K562 (cell line): ENCODE measurements around the gene KCNMB4. TPM values are rescaled to one million over a fixed set of nuclear protein-coding genes. Genes with fewer than 3 reads are reported as not detected.

Experiments
- CSDE1 ChIP-seq, 2 experiments: fragments of 450-650 bp; IDR thresholded peaks; 2 replicates each; pipeline ENCODE4 v1.6.1; 2016; ENCODE audit warnings: mild to moderate bottlenecking in 1 of 2
- FOXA1 ChIP-seq: fragments of 450-650 bp; IDR thresholded peaks from 2 replicates; pipeline ENCODE4 v1.6.1; 2016; ENCODE audit warnings: mild to moderate bottlenecking, borderline replicate concordance
- KDM5B ChIP-seq: fragments of 200-600 bp; sonication (generic); IDR thresholded peaks from 2 replicates; pipeline ENCODE4 v1.6.1; 2012; ENCODE audit warnings: low read depth, mild to moderate bottlenecking, moderate library complexity, low read length, control low read depth, inconsistent platforms; ENCODE audit not compliant: insufficient replicate concordance
- MAFF ChIP-seq: IDR thresholded peaks from 2 replicates; pipeline ENCODE4 v1.6.1; 2012; ENCODE audit warnings: low read length, improper control_type of control experiment
- MAFG ChIP-seq: fragments of 450-650 bp; conservative IDR thresholded peaks from 2 replicates; pipeline ENCODE4 v1.6.1; 2016; ENCODE audit warnings: missing genetic modification characterization, missing compliant biosample characterization
- MAFK ChIP-seq: IDR thresholded peaks from 2 replicates; pipeline ENCODE4 v1.6.1; 2011; ENCODE audit warnings: low read length, improper control_type of control experiment
- NFIC ChIP-seq: fragments of 450-650 bp; IDR thresholded peaks from 2 replicates; pipeline ENCODE4 v1.6.1; 2017; ENCODE audit warnings: mild to moderate bottlenecking, inconsistent platforms
- POLR3G ChIP-seq: IDR thresholded peaks from 2 replicates; pipeline ENCODE4 v1.6.1; 2011; ENCODE audit not compliant: insufficient read length, insufficient replicate concordance; ENCODE audit errors: extremely low read depth
- RBM15 ChIP-seq: fragments of 200-400 bp; formaldehyde crosslinking; IDR thresholded peaks from 2 replicates; pipeline ENCODE4 v1.6.1; 2018; ENCODE audit warnings: mild to moderate bottlenecking, low read length, moderate library complexity; ENCODE audit not compliant: insufficient read depth
- SMARCB1 ChIP-seq: IDR thresholded peaks from 2 replicates; pipeline ENCODE4 v1.6.1; 2011; ENCODE audit warnings: improper control_type of control experiment, low read depth; ENCODE audit not compliant: insufficient read length
- TAF1 ChIP-seq: IDR thresholded peaks from 2 replicates; pipeline ENCODE4 v1.6.1; 2011; ENCODE audit warnings: mild to moderate bottlenecking, low read length, moderate library complexity; ENCODE audit not compliant: insufficient read depth, control insufficient read depth, severe bottlenecking; ENCODE audit errors: extremely low read depth
- TRIM25 ChIP-seq: fragments of 450-650 bp; IDR thresholded peaks from 2 replicates; pipeline ENCODE4 v1.7.0; 2016; ENCODE audit warnings: borderline replicate concordance
- ZNF316 ChIP-seq: fragments of 450-650 bp; IDR thresholded peaks from 2 replicates; pipeline ENCODE4 v1.6.1; 2016
- ZNF449 ChIP-seq: fragments of 250-450 bp; sonication (Bioruptor Pico); IDR thresholded peaks from 2 replicates; pipeline ENCODE4 v1.8.0; 2022; ENCODE audit warnings: moderate library complexity, mild to moderate bottlenecking, inconsistent platforms
- ZSCAN29 ChIP-seq: fragments of 450-650 bp; IDR thresholded peaks from 2 replicates; pipeline ENCODE4 v1.6.1; 2017
- polyA plus RNA-seq, 8 experiments: library from polyadenylated mRNA; depleted of rRNA in 4 of 8; stranded (reverse) in 5 of 8; unstranded in 3 of 8; fragments of >200 nt; fragmentation: Nextera tagmentation in 2 of 8; fragmentation: Illumina TruSeq in 1 of 8; extraction: Ambion mirVana in 2 of 8; extraction: Trizol in 1 of 8; gene quantifications; 2 replicates each; pipeline versions ENCODE4 v1.2.1 to v1.2.3, GENCODE V29; 2011 to 2014; ENCODE audit warnings: inconsistent platforms in 1 of 8, missing spikeins in 1 of 8
- total RNA-seq, 7 experiments: library from RNA; depleted of rRNA in 6 of 7; stranded (reverse); fragments of >200 nt in 6 of 7; fragmentation: Illumina TruSeq in 2 of 7; extraction: Trizol in 2 of 7; gene quantifications; 2 replicates each; pipeline versions ENCODE4 v1.2.1 to v1.2.3, GENCODE V29; 2011 to 2021; ENCODE audit warnings: low replicate concordance in 1 of 7

Gene KCNMB4
- total and polyA plus RNA-seq, 9 of the 15 experiments (the other 6 are each of a cell fraction or from before 2014, with no cell fraction given): 0.01 to 0.14 (median 0.06) TPM; not detected in 1

GRCh38 chr12:70359458-70360197, 6.5 kb upstream of the KCNMB4 start (continued):
- no peak for TF ChIP-seq KDM5B
- no peak for TF ChIP-seq CSDE1 (IDR thresholded peaks at IDR 0.05)
- peak; percentile 43 for TF ChIP-seq MAFG (tag)
- peak; percentile 87 for TF ChIP-seq NFIC
- peak; percentile 74 for TF ChIP-seq MAFF
- TF ChIP-seq ZNF449: no peak
- TF ChIP-seq TAF1: no peak
- no peak for TF ChIP-seq SMARCB1
- TF ChIP-seq POLR3G: no peak
- no peak for TF ChIP-seq TRIM25
- TF ChIP-seq MAFK: peak; percentile 80
- no peak for TF ChIP-seq RBM15
- no peak for TF ChIP-seq FOXA1
- peak; percentile 80 for TF ChIP-seq ZNF316
- no peak for TF ChIP-seq ZSCAN29
